GM12864 (cell line): ENCODE measurements around the gene MAN2B1.
"Not testable (repeated sequence)": the region's sequence is repeated elsewhere in the genome, so short reads cannot be mapped to it uniquely, and the experiment has no call there.

ENCODE experiments used
- DNase-seq: peaks from one replicate; pipeline ENCODE4 v3.0.0-alpha.2; 2011; ENCODE audit warnings: low read depth
- H3K4me3 ChIP-seq: 2 replicates; pipeline ENCODE4 v1.5.1; 2011; ENCODE audit warnings: mild to moderate bottlenecking, low read depth, low read length, control low read depth
- TF ChIP-seq, protein P1 (sequence below): IDR thresholded peaks from 2 replicates; pipeline ENCODE4 v1.5.1; 2011; ENCODE audit warnings: low read depth, mild to moderate bottlenecking, moderate library complexity, low read length, control low read depth, inconsistent platforms; ENCODE audit errors: missing control alignments

MAN2B1 gene

DNA sequence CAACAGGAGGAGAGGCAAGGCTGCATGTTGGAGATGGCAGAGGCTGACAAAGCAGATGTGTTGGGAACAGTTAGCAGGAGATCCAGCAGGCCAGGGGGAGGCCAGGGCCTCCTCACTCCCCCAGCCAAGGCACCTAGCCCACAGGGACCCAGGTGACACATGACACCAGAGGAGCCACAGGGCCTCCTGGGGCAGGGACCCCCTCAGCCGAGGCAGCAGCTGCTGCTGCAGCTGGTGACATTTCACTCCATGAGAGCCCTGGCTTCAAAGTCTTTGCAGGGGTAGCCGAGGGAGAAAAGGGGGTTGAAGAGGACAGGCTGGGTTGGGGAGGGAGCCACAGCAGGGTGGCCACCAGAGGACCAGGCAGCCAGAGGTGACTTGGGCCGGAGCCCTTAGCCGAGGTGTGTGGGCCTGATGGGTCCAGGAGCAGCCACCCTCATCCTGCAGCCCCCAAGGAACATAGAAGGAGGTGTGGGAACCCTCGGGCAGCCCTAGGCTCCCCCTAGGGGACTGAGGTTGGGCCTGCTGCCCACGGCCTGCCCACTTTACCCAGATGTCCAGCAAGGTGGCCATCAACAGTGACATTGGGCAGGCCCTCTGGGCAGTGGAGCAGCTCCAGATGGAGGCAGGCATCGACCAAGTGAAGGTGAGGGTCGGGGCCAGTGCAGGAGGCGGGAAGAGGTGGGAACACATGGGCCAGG lies 21.1 kb upstream of the MAN2B1 start, which contains the start of gene GNG14:
GNG14 (plus strand) TSS at position 503 of the 701 bp plus-strand sequence; CDS start at position 554, 51 bp downstream.
- no peak within 1 kb of the TSS for H3K4me3 ChIP-seq
- DNase-seq = no peak
- TF ChIP-seq, protein P1, sequence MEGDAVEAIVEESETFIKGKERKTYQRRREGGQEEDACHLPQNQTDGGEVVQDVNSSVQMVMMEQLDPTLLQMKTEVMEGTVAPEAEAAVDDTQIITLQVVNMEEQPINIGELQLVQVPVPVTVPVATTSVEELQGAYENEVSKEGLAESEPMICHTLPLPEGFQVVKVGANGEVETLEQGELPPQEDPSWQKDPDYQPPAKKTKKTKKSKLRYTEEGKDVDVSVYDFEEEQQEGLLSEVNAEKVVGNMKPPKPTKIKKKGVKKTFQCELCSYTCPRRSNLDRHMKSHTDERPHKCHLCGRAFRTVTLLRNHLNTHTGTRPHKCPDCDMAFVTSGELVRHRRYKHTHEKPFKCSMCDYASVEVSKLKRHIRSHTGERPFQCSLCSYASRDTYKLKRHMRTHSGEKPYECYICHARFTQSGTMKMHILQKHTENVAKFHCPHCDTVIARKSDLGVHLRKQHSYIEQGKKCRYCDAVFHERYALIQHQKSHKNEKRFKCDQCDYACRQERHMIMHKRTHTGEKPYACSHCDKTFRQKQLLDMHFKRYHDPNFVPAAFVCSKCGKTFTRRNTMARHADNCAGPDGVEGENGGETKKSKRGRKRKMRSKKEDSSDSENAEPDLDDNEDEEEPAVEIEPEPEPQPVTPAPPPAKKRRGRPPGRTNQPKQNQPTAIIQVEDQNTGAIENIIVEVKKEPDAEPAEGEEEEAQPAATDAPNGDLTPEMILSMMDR = no peak

DNA sequence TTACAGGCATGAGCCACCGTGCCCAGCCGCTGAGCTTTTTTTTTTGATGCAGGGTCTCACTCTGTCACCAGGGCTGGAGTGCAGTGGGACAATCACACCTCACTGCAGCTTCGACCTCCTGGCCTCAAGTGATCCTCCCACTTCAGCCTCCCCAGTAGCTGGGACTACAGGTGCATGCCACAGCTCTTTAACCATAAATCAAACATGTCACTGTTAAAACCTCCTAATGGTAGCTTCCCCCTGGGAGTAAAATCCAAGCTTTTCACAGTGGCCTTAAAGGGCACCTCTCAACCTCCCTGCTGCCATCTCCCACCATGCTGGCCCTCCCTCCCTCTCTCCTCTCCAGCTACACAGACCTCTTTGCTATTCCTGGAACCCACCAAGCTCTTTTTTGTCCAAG lies 19.3 kb upstream of the MAN2B1 start:
- no peak overlapping the region for H3K4me3 ChIP-seq
- TF ChIP-seq, protein P1 = no peak

DNA sequence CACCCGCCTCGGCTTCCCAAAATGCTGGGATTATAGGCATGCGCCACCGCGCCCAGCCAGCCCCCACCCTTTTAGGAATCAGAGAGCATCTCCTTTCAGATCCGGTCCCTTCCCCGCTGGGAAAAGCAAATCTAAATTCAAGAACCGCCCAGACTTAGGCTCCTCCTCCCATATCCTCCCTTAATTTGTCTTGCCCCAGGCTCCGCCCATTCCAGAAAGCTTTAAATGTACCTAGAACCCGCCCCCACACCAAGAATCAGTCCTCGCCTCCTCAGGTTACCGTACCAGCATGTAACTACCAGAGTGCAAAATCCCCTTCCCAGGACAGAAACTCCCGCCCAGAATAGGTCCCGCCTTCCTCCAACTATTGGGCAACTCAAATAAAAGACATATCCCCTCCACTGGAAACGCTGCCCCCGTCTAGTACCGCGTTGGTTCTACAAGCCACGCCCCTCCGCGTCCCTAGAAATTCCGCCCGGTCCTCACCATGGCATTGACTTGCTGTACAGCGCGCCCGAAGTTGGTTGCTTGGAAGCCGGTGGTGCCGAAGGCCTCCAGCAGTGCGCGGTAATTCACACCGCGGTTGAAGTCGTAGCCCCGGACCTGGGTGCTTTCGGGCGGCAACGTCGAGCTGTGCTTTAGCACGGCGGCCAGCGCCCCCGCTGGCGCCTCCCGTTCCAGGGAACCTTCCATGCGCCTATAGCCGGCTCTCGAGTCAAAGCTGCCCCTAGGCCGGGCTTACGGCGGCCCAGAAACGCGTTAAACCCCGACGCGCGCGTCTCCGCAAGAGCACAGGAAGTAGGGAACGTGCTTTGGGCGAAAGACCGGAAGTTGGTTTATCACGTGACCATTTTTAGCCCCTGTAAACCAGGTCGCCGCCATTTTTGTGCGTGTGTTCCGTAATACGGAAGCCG lies 14.8 kb upstream of the MAN2B1 start, which contains the start of gene DHPS:
DHPS (minus strand) TSS at position 807 of the 914 bp plus-strand sequence; CDS start at position 693, 114 bp downstream.
- H3K4me3 ChIP-seq = peak within 1 kb of the TSS; percentile 74
- peak; percentile 99 for DNase-seq
- TF ChIP-seq, protein P1 = no peak

More for the DNA sequence above, 19.3 kb upstream of the MAN2B1 start:
- DNase-seq = no peak

DNA sequence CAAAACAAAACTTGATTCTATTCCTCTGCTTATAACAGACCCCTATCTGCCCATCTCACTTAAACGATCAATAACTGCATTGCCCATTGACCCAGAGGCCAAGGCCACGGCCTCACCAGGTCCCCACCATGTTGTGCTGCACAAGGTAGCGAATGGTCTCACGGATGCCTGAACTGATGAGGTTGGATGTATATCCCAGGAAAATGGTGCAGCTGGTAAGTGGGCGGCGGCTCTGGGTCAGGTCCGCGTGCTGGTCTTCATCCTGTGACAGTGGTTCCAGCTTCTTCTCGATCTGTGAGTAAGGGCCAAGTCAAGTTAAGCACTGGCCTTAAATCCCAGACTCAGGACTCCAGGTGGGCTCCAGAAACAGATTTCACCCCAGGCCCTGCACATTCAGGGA lies 13.5 kb upstream of the MAN2B1 start:
- H3K4me3 ChIP-seq = peak overlapping the region; percentile 9
- DNase-seq = no peak
- TF ChIP-seq, protein P1 = no peak

DNA sequence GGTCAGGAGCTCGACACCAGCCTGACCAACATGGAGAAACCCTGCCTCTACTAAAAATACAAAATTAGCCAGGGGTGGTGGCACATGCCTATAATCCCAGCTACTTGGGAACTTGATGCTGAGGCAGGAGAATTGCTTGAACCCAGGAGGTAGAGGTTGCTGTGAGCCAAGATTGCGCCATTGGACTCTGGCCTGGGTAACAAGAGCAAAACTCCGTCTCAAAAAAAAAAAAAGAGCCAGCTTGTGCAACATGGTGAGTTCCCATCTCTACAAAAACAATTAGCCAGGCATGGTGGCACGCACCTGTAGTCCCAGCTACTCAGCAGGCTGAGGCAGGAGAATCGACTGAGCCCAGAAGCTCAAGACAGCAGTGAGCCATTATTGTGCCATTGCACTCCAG lies 11.5 kb upstream of the MAN2B1 start:
- not testable (repeated sequence) for H3K4me3 ChIP-seq, DNase-seq

DNA sequence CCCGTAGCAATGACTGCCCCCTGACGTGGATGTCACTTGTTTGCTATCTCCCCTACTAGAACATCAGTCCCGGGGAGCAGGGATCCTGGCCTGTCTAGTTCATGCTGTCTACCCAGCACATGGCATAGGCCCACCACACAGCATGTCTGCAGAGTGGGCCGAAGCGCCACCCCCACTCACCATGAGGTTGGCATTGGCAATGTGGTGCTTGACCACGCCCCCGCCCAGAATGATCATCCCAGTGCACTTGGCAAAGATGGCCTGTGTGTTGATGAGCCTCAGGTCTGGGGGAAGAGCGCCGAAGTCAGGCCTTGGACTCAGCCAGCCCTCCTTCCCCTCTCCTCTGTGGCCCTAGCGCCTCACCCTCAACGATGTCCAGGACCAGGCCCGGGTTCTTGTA lies 10.4 kb upstream of the MAN2B1 start:
- no peak overlapping the region for H3K4me3 ChIP-seq
- DNase-seq = no peak
- TF ChIP-seq, protein P1 = no peak

DNA sequence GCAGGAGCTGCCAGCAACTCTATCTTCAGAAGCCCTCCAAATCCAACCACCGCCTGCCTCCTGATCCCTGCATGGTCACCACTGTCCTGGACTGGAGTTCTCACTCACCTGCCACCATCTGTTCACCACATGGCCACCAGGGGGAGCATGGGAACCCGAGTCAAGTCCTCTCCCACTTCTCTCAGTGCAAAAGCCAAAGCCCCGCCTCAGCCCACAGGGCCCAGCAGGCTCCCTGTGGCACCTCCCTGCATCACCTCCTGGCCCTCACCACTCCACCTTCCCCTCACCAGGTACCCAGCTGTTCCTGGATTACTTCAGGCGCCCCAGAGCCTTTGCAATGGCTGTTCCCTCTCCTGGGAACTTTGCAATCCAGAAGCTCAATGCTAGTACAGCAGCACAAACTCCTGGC lies 9.8 kb upstream of the MAN2B1 start:
- no peak for DNase-seq
- TF ChIP-seq, protein P1 = peak; percentile 96
- no peak overlapping the region for H3K4me3 ChIP-seq
